CD4-positive, alpha-beta T cell treated with Interferon gamma for 1 hour (primary cell): ENCODE data around the gene ORAI2.

ENCODE experiments used
- DNase-seq: peaks from one replicate; pipeline ENCODE4 v3.0.0-alpha.2; 2020

Gene ORAI2

GRCh38 chr7:102415685-102416225 is 17.6 kb upstream of the ORAI2 start:
- peak; percentile 60 for DNase-seq

DNA sequence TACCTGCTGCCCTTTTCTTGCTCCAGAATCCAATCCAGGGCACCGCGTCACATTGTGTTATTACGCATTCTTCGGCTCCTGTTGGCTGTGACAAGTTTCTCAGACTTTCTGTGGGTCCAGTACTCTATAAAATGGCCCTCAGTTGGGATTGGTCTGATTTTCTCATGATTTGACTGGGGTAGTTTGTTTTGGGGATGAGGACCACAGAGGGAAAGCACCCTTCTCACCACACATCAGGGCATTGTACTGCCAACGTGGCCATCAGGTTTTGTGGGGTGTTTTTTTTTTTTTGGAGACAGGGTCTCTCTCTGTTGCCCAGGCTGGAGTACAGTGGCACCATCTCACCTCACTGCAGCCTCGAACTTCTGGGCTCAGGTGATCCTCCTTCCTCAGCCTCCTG is 17.0 kb upstream of the ORAI2 start:
- DNase-seq: no peak

- DNase-seq: peak; percentile 30
Measured at GRCh38 chr7:102417105-102417504, 16.3 kb upstream of the ORAI2 start.

DNA sequence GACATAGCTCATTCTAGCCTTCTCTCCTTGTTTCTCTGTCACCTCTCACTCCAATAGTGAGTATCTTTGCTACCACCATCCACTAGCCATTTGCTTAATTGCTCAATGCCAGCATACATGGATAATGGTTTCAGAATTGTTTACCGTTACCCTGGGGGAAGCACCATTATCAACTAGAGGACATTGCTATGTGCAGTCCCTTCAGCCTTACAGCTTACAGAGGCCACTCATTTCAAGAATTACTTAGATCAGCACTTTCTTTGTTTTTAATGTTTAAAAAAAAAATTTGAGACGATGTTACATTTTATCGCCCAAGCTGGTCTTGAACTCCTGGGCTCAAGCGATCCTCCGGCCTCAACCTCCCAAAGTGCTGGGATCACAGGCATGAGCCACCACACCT is 14.8 kb upstream of the ORAI2 start:
- no peak for DNase-seq

- DNase-seq: no peak
Measured at GRCh38 chr7:102421706-102422240, 11.6 kb upstream of the ORAI2 start.

DNA sequence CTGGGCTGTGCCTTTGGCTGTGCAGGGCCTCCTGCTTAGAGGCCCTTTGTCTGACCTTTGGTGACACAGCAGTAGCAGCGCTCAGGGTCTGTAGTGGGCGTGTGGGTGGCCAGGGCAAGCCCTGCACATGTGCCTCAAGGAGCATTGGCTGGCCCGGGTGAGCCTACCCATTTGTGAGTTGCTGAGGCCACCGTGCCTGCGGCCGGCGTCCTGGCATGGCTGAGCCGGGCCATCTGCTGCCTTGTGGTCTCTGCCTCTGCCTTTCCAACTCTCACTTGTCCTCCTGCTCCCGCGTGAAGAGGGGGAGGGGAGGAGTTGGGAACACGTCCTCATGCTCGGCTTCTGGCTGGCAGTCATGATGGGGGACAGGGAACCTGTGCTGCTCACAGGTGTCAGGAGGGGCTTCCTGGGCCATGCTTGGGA is 9.2 kb upstream of the ORAI2 start:
- DNase-seq: no peak

DNA sequence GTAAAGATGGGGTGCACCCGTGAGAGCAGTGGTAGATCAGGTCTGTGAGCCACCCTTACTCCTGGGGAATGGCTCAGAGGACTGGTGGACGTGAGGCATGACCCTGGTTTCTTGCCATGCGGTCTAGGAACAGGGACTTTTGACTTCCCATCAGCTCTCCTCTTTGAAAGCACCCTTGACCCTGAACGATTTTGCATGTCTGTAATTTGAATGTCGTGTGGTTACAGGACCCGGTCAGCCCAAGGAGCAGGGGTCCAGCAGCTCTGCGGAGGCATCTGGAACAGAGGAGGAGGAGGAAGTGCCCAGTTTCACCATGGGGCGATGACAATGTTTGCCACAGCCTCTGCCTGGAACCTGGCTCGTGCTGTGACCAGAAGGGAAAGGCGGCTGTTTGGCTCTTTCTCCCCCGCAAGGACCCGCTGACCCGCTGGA is 8.6 kb upstream of the ORAI2 start:
- DNase-seq: peak; percentile 32

DNA sequence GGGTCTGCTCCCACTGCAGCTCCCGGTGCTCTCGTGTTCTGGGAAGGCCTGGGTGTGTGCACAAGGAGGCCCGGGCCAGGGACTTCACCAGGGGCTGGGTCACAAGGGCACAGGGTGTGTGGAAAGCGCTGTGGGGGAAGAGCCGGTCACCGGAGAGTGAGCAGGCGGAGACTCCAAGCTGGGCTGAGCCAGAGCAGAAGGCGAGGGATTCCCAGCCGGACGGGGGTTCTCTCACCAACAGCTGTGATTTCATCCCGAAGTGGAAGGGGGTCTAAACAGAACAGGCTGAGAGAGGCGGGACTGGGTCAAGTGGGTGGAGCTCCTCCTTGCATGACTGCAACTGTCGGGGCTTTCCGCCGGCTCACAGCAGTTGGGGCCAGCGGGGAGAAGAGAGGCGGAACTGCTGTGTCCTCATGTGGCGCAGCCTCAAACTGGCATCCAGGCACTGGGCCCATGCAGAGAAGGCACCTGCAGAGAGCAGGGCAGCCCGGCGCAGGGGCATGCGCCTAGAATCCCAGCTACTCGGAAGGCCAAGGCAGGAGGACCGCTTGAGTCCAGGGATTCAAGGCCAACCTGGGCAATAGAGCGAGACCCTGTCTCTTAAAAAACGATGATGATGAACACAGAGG is 7.6 kb upstream of the ORAI2 start:
- peak; percentile 93 for DNase-seq

- DNase-seq: peak; percentile 82
Measured at GRCh38 chr7:102426268-102427018, 6.9 kb upstream of the ORAI2 start.

DNA sequence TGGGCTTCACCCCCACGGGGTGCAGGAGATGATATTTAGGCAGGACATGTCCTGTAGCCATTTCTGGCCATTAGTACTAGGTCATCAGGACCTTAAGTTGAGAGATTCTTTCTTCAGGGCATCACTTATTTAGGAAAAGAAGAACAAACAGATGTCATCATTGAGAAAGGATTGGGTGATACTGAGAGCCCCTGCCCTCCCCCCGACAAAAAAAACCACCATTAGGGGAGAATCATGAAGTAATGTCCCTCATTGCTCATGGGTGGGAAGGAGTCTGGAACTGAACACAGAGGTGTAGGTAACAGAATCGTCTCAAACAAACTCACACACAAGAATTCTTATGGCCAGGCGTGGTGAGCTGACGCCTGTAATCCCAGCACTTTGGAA is 6.4 kb upstream of the ORAI2 start:
- DNase-seq: no peak

DNA sequence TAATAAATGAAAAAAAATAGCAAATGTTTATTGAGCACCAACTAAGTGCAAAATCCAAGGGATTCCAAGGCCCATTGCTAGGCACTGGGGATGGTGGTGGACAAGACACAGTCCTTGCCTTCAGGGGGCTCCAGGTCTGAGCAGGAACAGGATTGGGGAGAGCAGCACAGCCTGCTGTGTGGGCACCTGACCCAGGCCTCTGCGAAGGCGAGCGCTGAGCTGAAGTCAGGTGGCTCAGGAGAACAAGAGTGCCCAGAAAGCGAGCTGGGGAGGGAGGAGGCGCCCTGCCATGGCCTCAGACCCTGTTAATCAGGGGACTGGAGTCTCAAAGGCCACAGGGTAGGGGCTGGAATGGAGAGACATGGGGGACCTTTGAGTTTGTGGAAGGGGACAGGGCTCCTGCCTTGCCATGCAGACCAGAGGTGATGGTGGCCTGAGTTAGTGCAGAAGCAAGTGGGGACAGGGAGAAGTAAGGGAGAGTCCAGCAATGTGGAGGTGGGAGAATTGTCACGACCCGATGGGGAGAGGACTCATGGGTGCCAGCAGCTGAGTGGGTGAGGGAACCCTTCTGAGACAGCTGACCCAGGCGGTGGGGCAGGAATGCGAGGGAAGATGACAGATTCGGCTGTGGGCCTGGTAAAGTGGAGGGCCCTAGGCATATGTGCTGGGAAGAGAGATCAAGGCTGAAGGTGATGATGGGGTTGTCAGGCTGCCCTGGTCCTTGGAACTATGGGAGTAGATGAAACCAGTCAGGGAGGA is 4.1 kb upstream of the ORAI2 start:
- no peak for DNase-seq

DNA sequence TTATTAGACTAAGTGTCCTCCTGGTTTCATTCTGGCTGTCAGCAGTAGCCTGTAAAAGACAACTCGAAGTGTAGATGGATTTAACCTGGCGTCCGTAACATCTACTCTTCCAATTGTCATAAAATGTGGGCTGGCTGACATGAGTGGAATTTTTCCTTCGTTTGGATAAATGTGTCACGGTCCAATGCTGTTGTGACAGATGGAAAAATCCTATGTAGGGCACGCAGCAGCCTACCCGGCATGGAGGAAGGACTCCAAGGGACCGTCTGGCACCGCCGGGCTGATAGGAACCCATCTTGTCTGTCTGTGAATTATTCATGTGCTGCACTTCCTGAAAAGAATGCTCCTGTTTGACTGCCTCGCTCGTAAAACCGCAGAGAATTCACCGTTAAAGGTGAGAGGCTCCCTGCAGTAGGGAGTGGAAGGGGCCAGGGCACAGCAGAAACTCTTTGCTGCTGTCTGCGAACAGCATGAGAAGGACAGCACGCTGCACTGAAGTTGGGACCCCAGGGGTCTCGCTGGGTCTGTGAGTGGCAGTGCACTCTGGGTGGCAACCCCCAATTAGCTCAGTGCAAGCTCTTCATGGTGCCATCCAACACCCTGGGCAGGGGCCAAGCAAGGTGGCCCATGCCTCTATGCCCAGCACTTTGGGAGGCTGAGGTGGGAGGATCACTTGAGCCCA is 1.6 kb upstream of the ORAI2 start:
- peak; percentile 74 for DNase-seq

DNA sequence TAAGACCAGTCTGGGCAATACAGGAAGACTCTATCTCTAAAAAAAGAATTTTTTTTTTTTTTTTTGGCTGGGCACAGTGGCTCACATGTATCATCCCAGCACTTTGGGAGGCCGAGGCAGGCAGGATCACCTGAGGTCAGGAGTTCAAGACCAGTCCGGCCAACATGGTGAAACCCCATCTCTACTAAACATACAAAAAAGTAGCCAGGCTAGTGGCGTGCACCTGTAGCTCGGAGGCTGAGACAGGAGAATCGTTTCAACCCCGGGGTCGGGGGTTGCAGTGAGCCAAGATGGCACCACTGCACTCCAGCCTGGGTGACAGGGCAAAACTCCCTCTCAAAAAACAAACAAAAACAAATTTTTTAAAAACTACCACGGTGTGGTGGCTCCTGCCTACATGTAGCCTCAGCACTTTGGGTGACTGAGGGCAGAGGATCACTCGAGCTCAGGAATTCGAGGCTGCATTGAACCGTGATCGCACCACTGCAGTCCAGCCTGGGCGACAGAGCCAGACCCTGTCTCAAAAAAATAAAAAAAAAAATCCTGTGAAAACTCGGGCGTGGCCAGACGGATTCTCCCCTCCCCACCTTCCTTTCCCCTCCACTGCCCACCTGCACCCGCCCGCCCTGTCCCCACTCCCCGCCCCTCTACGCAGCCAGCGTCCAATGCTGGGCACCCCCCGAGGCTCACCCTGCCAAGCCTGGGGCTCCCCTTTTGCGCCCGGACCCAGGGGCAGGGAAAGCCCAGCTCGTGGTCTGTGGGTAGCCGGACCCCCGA is 745 bp upstream of the ORAI2 start:
- DNase-seq: no peak

DNA sequence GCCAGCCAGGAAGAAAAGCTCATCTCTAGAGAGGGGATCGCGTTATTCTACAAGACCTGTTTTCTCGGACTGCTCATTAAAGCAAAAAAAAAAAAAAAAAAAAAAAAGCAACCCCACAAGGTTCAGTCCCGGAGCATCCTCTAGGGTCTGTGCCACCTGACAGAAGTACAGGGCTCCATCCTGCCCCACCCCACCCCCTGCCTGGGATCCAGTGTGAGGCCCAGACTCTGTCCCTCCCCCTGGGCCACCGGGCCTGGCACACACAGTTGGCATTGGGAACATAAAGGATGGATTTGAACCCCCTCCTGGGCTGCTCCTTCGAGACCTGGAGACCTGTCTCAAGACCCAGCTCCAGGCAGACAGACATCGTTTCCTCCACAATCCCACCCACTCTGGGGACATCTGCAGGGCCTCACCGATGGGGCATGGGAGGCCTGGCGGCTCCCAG is 688 bp downstream of the ORAI2 start:
- no peak for DNase-seq

DNA sequence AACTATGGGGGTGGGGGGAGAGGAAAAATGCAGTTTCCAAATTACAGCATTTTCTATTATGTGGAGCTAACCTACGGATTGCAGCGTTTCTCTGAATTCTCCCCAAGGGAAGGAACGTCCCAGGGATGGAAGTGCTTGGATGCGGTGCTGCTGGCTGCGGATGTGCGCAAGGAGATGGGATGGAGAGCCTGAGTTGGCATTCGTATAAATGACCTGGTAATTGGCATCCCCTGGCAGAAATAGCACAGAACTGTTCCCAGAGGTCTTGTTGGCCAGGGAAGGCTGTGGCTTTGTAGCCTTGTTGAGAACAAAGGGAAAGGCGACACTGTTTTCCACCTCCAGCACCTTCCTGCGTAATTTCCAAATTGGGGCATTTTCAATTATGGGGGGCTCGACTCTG is 2.7 kb downstream of the ORAI2 start:
- DNase-seq: no peak

DNA sequence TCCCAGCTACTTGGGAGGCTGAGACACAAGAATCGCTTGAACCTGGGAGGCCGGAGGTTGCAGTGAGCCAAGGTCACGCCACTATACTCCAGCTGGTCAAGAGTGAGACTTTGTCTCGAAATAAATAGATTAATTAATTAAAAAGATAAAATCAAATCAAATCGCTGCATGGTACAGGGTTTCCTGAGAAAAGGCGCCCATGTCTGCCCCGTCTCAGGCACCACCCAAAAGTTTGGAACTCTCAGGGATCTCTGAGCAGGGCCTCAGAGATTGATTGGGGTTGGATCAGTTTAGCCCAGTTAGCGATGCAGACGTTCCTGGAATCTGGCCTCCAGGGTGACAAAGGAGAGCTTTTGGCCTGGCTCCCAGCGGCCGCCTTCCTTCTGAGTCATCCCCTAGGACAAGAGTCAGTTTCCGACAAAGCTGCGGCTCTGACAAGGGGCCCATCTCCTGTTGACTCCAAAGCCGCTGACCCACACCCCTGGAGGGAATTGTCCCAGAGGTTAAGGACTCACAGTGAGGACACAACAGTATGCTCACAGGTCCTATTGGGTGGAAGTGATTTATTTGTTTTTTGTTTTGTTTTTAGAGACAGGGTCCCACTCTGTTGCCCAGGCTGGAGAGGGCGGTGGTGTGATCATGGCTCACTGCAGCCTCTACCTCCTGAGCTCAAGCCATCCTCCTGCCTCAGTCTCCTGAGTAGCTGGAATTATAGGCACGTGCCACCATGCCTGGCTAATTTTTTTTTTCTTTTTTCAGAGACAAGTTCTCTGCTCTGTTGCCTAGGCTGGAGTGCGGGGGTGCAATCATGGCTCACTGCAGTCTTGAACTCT is 6.8 kb downstream of the ORAI2 start:
- DNase-seq: no peak

DNA sequence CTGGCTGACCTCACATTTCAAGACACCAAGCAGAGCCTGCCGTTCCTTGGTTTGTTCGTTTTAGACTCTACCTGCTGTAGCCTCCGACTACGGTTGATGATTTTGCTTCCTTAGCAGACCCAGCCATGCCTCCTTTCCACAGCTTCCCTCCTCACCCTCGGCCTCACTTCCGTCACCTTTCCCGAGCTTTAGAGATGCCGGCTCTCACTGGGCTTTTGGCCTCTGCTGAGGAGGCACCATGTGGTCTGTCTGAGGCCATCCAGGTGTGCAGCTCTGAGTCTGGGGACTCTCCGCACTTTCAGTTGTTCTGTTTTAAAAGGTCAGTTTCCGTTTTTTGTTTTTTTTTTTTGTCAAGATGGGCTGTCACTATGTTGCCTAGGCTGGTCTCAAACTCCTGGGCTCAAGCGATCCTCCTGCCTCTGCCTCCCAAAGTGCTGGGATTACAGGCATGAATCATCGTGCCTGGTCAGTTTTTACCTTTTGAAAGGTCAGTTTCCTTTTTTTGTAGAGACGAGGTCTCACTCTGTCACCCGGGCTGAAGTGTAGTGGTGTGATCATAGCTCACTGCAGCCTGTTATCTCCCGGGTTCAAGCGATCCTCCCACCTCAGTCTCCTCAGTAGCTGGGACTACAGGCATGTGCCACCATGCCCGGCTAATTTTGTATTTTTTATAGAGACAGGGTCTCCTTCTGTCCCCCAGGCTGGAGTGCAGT is 11.7 kb downstream of the ORAI2 start:
- no peak for DNase-seq

DNA sequence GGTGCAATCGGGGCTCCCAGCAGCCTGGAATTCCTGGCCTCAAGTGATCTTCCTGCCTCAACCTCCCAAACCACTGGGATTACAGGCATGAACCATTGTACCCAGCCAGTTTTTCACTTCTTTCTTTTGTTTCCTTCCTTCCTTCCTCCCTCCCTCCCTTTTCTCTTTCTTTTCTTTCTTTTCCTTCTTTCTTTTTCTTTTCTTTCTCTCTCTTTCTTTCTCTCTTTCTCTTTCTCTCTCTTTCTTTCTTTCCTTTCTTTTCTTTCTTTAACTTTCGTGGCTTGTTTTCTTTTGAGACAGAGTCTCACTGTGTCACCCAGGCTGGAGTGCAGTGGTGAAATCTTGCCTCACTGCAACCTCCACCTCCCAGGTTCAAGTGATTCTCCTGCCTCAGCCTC is 12.3 kb downstream of the ORAI2 start:
- no peak for DNase-seq

GRCh38 chr7:102446387-102447156 is 13.2 kb downstream of the ORAI2 start:
- no peak for DNase-seq
